ENCODE data around the gene INPP5D.
"Not testable (repeated sequence)": the region's sequence is repeated elsewhere in the genome, so short reads cannot be mapped to it uniquely, and the experiment has no call there.

INPP5D gene

GRCh38 chr2:233094614-233095013 is 34.5 kb downstream of the INPP5D start:
- Histone ChIP-seq H2AFZ (ENCODE audit: low read depth, low read length) (no peak overlapping the region), H3K9me3 (ENCODE audit: insufficient read depth, low read length) (no peaks in the 10 kb centered on the region), H4K20me1 (ENCODE audit: insufficient read depth, low read length) (no peaks in the 10 kb centered on the region), H3K9ac (ENCODE audit: low read length) (no peak overlapping the region), H3K4me3 (ENCODE audit: low read length) (no peak overlapping the region), H3K4me1 (ENCODE audit: low read length) (peaks cover 73% of the 10 kb centered on the region), H3K4me2 (ENCODE audit: low read length) (no peak overlapping the region), H3K27me3 (ENCODE audit: low read depth, low read length) (no peaks in the 10 kb centered on the region), H3K27ac (ENCODE audit: low read length) (no peak overlapping the region), H3K36me3 (replicated peaks; ENCODE audit: low read depth, low read length) (peaks cover 50% of the 10 kb centered on the region), H3K79me2 (ENCODE audit: low read length) (peaks cover 96% of the 10 kb centered on the region)
- TF ChIP-seq, protein P1, sequence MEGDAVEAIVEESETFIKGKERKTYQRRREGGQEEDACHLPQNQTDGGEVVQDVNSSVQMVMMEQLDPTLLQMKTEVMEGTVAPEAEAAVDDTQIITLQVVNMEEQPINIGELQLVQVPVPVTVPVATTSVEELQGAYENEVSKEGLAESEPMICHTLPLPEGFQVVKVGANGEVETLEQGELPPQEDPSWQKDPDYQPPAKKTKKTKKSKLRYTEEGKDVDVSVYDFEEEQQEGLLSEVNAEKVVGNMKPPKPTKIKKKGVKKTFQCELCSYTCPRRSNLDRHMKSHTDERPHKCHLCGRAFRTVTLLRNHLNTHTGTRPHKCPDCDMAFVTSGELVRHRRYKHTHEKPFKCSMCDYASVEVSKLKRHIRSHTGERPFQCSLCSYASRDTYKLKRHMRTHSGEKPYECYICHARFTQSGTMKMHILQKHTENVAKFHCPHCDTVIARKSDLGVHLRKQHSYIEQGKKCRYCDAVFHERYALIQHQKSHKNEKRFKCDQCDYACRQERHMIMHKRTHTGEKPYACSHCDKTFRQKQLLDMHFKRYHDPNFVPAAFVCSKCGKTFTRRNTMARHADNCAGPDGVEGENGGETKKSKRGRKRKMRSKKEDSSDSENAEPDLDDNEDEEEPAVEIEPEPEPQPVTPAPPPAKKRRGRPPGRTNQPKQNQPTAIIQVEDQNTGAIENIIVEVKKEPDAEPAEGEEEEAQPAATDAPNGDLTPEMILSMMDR (IDR thresholded peaks at IDR 0.05; ENCODE audit: low read depth, low read length) = no peak
- TF ChIP-seq EZH2phosphoT487 (IDR thresholded peaks at IDR 0.05; ENCODE audit: low read depth) = no peak

DNA sequence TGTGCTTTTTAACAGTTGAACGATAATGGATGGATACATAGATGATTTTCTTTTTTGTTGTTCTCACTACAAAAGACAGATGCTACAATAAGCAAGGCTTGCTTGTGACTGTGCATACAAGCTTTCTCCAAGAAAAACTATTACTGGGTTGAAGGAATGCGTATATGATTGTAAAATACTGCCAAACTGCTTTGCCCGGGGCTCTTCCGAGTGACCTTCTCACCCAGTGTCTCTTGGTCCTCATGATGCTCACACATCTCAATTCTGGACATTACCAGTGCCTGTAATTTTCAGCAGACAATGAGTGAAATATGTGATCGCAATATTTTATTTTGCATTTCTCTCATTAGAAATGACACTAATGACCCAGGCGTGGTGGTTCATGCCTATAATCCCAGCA is 35.9 kb downstream of the INPP5D start:
- H3K27ac ChIP-seq (ENCODE audit: low read length) = no peak overlapping the region; the same call in 1 of the 2 replicates
- no peaks in the 10 kb centered on the region for H3K9me3 ChIP-seq (ENCODE audit: insufficient read depth, low read length)
- peaks cover 85% of the 10 kb centered on the region for H3K79me2 ChIP-seq (ENCODE audit: low read length)
- peaks cover 74% of the 10 kb centered on the region for H3K4me1 ChIP-seq (ENCODE audit: low read length)
- no peak overlapping the region for H2AFZ ChIP-seq (ENCODE audit: low read depth, low read length)
- H3K4me3 ChIP-seq (ENCODE audit: low read length) = no peak overlapping the region
- no peaks in the 10 kb centered on the region for H3K27me3 ChIP-seq (ENCODE audit: low read depth, low read length)
- H3K9ac ChIP-seq (ENCODE audit: low read length) = no peak overlapping the region
- peaks cover 38% of the 10 kb centered on the region for H3K36me3 ChIP-seq (replicated peaks; ENCODE audit: low read depth, low read length)
- no peak overlapping the region for H3K4me2 ChIP-seq (ENCODE audit: low read length)
- no peaks in the 10 kb centered on the region for H4K20me1 ChIP-seq (ENCODE audit: insufficient read depth, low read length)
- TF ChIP-seq, protein P1 (IDR thresholded peaks at IDR 0.05; ENCODE audit: low read depth, low read length) = no peak
- no peak for TF ChIP-seq EZH2phosphoT487 (IDR thresholded peaks at IDR 0.05; ENCODE audit: low read depth)

- Histone ChIP-seq H3K4me2 (ENCODE audit: low read length) (no peak overlapping the region), H3K9me3 (ENCODE audit: insufficient read depth, low read length) (no peaks in the 10 kb centered on the region), H3K36me3 (replicated peaks; ENCODE audit: low read depth, low read length) (peaks cover 41% of the 10 kb centered on the region), H3K27me3 (ENCODE audit: low read depth, low read length) (no peaks in the 10 kb centered on the region), H4K20me1 (ENCODE audit: insufficient read depth, low read length) (no peaks in the 10 kb centered on the region), H2AFZ (ENCODE audit: low read depth, low read length) (no peak overlapping the region), H3K9ac (ENCODE audit: low read length) (no peak overlapping the region), H3K4me1 (ENCODE audit: low read length) (peaks cover 58% of the 10 kb centered on the region), H3K4me3 (ENCODE audit: low read length) (no peak overlapping the region), H3K79me2 (ENCODE audit: low read length) (peaks cover 83% of the 10 kb centered on the region), H3K27ac (ENCODE audit: low read length) (peak overlapping the region; percentile 49)
- no peak for TF ChIP-seq EZH2phosphoT487 (IDR thresholded peaks at IDR 0.05; ENCODE audit: low read depth)
- TF ChIP-seq, protein P1 (IDR thresholded peaks at IDR 0.05; ENCODE audit: low read depth, low read length) = peak; percentile 25
These were observed 38.5 kb downstream of the INPP5D start for GRCh38 chr2:233098618-233099017.

DNA sequence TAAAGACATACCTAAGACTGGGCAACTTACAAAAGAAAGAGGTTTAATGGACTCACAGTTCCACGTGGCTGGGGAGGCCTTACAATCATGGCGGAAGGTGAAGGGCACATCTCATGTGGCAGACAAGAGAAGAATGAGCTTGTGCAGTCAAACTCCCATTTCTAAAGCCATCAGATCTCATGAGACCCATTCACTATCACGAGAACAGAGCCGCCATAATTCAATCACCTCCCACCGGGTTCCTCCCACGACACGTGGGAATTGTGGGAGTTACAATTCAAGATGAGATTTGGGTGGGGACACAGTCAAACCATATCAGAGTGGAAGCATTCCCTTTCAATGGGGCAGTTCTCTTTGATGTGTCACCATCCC is 39.7 kb downstream of the INPP5D start:
- H3K27ac ChIP-seq (ENCODE audit: low read length) = peak overlapping the region; percentile 100
- peaks cover 80% of the 10 kb centered on the region for H3K79me2 ChIP-seq (ENCODE audit: low read length)
- H3K9me3 ChIP-seq (ENCODE audit: insufficient read depth, low read length); H4K20me1 ChIP-seq (ENCODE audit: insufficient read depth, low read length); H2AFZ ChIP-seq (ENCODE audit: low read depth, low read length); H3K27me3 ChIP-seq (ENCODE audit: low read depth, low read length): not testable (repeated sequence)
- H3K4me2 ChIP-seq (ENCODE audit: low read length) = peak overlapping the region; percentile 82
- peaks cover 41% of the 10 kb centered on the region for H3K36me3 ChIP-seq (replicated peaks; ENCODE audit: low read depth, low read length)
- peaks cover 54% of the 10 kb centered on the region for H3K4me1 ChIP-seq (ENCODE audit: low read length)
- H3K4me3 ChIP-seq (ENCODE audit: low read length) = peak overlapping the region; percentile 49; the same call in 1 of the 2 replicates
- H3K9ac ChIP-seq (ENCODE audit: low read length) = peak overlapping the region; percentile 82

All from OCI-LY3 (cell line).